K562 (cell line): Measurements from ENCODE around the gene SP2. TPM values are rescaled to one million over a fixed set of nuclear protein-coding genes. Genes with fewer than 3 reads are reported as not detected.
A peak's percentile ranks its signal among the peaks of the same experiment; 100 is the strongest.

Experiments
- MYC ChIP-seq, 2 experiments: fragments of 250-450 bp in 1 of 2; sonication (Bioruptor Pico) in 1 of 2; IDR thresholded peaks; 2 replicates each; pipeline versions ENCODE4 v1.5.1 to v1.6.1; 2012 to 2021; ENCODE audit warnings: low read depth in 2 of 2, borderline replicate concordance in 1 of 2, improper control_type of control experiment in 1 of 2, low read length in 1 of 2, mild to moderate bottlenecking in 1 of 2, moderate library complexity in 1 of 2
- NCOA1 ChIP-seq: fragments of 450-650 bp; IDR thresholded peaks from 2 replicates; pipeline ENCODE4 v1.6.1; 2016; ENCODE audit warnings: low read depth
- NFE2L1 ChIP-seq: fragments of 450-650 bp; IDR thresholded peaks from 2 replicates; pipeline ENCODE4 v1.6.1; 2016; ENCODE audit warnings: missing genetic modification characterization, low read depth, mild to moderate bottlenecking, missing compliant biosample characterization, moderate library complexity, borderline replicate concordance
- ZNF184 ChIP-seq: sonication (generic); formaldehyde crosslinking; IDR thresholded peaks from 2 replicates; pipeline ENCODE4 v1.5.0; 2020; ENCODE audit warnings: missing genetic modification reagents
- polyA plus RNA-seq, 8 experiments: library from polyadenylated mRNA; depleted of rRNA in 4 of 8; stranded (reverse) in 5 of 8; unstranded in 3 of 8; fragments of >200 nt; fragmentation: Nextera tagmentation in 2 of 8; fragmentation: Illumina TruSeq in 1 of 8; extraction: Ambion mirVana in 2 of 8; extraction: Trizol in 1 of 8; gene quantifications; 2 replicates each; pipeline versions ENCODE4 v1.2.1 to v1.2.3, GENCODE V29; 2011 to 2014; ENCODE audit warnings: inconsistent platforms in 1 of 8, missing spikeins in 1 of 8
- total RNA-seq, 7 experiments: library from RNA; depleted of rRNA in 6 of 7; stranded (reverse); fragments of >200 nt in 6 of 7; fragmentation: Illumina TruSeq in 2 of 7; extraction: Trizol in 2 of 7; gene quantifications; 2 replicates each; pipeline versions ENCODE4 v1.2.1 to v1.2.3, GENCODE V29; 2011 to 2021; ENCODE audit warnings: low replicate concordance in 1 of 7
- TF ChIP-seq, protein P1 (sequence below): fragments of 450-650 bp; IDR thresholded peaks from 2 replicates; pipeline ENCODE4 v1.6.1; 2016; ENCODE audit warnings: mild to moderate bottlenecking, moderate library complexity
- TF ChIP-seq, protein P2 (sequence below): sonication (generic); formaldehyde crosslinking; IDR thresholded peaks from 2 replicates; pipeline ENCODE4 v1.8.0; 2022; ENCODE audit warnings: mild to moderate bottlenecking, missing genetic modification reagents
- TF ChIP-seq, protein P3 (sequence below), 2 experiments: fragments of 250-450 bp in 1 of 2; fragments of 450-650 bp in 1 of 2; sonication (Bioruptor Pico) in 1 of 2; IDR thresholded peaks; 2 replicates each; pipeline versions ENCODE4 v1.6.1 to v1.8.0; 2016 to 2021; ENCODE audit warnings: mild to moderate bottlenecking in 2 of 2, moderate library complexity in 2 of 2, missing compliant biosample characterization in 1 of 2, missing genetic modification characterization in 1 of 2
- TF ChIP-seq, protein P4 (sequence below): sonication (generic); formaldehyde crosslinking; IDR thresholded peaks from 2 replicates; pipeline ENCODE4 v1.8.1; 2023; ENCODE audit warnings: mild to moderate bottlenecking, missing genetic modification reagents, moderate library complexity

The SP2 gene
- total and polyA plus RNA-seq, 9 of the 15 experiments (the other 6 are each of a cell fraction or from before 2014, with no cell fraction given): 0.77 to 22.3 (median 2.3) TPM

DNA sequence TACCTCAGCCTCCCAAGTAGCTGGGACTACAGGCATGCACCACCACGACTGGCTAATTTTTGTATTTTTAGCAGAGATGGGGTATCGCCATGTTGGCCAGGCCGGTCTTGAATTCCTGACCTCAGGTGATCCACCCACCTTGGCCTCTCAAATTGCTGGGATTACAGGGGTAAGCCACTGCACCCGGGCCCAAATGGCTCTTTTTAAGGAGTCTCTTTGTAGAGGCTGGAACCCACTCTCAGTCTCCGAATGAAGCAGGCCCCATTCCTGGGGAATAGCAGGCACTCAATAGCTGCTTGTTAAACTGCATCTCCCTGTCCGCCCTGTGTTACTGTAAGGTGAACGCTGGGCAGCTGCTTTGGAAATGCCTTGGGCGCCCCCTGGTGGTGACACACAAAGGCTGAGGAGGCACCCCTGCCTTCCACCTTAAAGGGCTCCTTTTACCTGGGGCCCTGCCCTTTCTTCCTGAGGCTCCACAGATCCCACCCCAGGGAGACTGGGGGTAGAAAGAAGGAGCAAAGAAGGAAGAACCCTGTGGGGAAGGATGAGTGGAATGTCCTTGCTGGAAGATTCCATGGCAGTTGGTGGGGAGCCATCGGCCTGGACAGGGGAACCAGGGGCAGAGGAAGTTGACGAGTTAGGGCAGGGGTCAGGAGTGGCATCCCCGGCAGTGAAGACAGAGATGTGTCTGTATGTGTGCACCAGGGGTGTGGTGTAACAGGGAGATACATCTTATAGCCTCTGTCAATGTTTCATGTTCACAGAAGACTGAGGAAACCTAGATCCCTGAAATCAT lies 6.1 kb upstream of the SP2 start (continued):
- TF ChIP-seq, protein P1, sequence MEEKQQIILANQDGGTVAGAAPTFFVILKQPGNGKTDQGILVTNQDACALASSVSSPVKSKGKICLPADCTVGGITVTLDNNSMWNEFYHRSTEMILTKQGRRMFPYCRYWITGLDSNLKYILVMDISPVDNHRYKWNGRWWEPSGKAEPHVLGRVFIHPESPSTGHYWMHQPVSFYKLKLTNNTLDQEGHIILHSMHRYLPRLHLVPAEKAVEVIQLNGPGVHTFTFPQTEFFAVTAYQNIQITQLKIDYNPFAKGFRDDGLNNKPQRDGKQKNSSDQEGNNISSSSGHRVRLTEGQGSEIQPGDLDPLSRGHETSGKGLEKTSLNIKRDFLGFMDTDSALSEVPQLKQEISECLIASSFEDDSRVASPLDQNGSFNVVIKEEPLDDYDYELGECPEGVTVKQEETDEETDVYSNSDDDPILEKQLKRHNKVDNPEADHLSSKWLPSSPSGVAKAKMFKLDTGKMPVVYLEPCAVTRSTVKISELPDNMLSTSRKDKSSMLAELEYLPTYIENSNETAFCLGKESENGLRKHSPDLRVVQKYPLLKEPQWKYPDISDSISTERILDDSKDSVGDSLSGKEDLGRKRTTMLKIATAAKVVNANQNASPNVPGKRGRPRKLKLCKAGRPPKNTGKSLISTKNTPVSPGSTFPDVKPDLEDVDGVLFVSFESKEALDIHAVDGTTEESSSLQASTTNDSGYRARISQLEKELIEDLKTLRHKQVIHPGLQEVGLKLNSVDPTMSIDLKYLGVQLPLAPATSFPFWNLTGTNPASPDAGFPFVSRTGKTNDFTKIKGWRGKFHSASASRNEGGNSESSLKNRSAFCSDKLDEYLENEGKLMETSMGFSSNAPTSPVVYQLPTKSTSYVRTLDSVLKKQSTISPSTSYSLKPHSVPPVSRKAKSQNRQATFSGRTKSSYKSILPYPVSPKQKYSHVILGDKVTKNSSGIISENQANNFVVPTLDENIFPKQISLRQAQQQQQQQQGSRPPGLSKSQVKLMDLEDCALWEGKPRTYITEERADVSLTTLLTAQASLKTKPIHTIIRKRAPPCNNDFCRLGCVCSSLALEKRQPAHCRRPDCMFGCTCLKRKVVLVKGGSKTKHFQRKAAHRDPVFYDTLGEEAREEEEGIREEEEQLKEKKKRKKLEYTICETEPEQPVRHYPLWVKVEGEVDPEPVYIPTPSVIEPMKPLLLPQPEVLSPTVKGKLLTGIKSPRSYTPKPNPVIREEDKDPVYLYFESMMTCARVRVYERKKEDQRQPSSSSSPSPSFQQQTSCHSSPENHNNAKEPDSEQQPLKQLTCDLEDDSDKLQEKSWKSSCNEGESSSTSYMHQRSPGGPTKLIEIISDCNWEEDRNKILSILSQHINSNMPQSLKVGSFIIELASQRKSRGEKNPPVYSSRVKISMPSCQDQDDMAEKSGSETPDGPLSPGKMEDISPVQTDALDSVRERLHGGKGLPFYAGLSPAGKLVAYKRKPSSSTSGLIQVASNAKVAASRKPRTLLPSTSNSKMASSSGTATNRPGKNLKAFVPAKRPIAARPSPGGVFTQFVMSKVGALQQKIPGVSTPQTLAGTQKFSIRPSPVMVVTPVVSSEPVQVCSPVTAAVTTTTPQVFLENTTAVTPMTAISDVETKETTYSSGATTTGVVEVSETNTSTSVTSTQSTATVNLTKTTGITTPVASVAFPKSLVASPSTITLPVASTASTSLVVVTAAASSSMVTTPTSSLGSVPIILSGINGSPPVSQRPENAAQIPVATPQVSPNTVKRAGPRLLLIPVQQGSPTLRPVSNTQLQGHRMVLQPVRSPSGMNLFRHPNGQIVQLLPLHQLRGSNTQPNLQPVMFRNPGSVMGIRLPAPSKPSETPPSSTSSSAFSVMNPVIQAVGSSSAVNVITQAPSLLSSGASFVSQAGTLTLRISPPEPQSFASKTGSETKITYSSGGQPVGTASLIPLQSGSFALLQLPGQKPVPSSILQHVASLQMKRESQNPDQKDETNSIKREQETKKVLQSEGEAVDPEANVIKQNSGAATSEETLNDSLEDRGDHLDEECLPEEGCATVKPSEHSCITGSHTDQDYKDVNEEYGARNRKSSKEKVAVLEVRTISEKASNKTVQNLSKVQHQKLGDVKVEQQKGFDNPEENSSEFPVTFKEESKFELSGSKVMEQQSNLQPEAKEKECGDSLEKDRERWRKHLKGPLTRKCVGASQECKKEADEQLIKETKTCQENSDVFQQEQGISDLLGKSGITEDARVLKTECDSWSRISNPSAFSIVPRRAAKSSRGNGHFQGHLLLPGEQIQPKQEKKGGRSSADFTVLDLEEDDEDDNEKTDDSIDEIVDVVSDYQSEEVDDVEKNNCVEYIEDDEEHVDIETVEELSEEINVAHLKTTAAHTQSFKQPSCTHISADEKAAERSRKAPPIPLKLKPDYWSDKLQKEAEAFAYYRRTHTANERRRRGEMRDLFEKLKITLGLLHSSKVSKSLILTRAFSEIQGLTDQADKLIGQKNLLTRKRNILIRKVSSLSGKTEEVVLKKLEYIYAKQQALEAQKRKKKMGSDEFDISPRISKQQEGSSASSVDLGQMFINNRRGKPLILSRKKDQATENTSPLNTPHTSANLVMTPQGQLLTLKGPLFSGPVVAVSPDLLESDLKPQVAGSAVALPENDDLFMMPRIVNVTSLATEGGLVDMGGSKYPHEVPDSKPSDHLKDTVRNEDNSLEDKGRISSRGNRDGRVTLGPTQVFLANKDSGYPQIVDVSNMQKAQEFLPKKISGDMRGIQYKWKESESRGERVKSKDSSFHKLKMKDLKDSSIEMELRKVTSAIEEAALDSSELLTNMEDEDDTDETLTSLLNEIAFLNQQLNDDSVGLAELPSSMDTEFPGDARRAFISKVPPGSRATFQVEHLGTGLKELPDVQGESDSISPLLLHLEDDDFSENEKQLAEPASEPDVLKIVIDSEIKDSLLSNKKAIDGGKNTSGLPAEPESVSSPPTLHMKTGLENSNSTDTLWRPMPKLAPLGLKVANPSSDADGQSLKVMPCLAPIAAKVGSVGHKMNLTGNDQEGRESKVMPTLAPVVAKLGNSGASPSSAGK: no peak
- TF ChIP-seq, protein P2, sequence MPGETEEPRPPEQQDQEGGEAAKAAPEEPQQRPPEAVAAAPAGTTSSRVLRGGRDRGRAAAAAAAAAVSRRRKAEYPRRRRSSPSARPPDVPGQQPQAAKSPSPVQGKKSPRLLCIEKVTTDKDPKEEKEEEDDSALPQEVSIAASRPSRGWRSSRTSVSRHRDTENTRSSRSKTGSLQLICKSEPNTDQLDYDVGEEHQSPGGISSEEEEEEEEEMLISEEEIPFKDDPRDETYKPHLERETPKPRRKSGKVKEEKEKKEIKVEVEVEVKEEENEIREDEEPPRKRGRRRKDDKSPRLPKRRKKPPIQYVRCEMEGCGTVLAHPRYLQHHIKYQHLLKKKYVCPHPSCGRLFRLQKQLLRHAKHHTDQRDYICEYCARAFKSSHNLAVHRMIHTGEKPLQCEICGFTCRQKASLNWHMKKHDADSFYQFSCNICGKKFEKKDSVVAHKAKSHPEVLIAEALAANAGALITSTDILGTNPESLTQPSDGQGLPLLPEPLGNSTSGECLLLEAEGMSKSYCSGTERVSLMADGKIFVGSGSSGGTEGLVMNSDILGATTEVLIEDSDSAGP (CRISPR knock-in tag): no peak
- TF ChIP-seq, protein P3, sequence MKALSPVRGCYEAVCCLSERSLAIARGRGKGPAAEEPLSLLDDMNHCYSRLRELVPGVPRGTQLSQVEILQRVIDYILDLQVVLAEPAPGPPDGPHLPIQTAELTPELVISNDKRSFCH (CRISPR knock-in tag; IDR thresholded peaks at IDR 0.05): no peak
- TF ChIP-seq, protein P3 (tag; IDR thresholded peaks at IDR 0.05): no peak
- no peak for TF ChIP-seq NCOA1
- 0 out of 2 replicates have a peak, but pooled peaks have one; percentile 20 for TF ChIP-seq MYC (IDR thresholded peaks at IDR 0.05; ENCODE audit: low read depth, low read length)
- no peak for TF ChIP-seq MYC (CRISPR knock-in tag; IDR thresholded peaks at IDR 0.05; ENCODE audit: borderline replicate concordance, low read depth)
- TF ChIP-seq NFE2L1 (tag): no peak
- no peak for TF ChIP-seq ZNF184
- TF ChIP-seq, protein P4, sequence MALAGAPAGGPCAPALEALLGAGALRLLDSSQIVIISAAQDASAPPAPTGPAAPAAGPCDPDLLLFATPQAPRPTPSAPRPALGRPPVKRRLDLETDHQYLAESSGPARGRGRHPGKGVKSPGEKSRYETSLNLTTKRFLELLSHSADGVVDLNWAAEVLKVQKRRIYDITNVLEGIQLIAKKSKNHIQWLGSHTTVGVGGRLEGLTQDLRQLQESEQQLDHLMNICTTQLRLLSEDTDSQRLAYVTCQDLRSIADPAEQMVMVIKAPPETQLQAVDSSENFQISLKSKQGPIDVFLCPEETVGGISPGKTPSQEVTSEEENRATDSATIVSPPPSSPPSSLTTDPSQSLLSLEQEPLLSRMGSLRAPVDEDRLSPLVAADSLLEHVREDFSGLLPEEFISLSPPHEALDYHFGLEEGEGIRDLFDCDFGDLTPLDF (CRISPR knock-in tag): no peak
